GM12873 (cell line): Measurements from ENCODE around the gene PCDH18.

Experiments used
- TF ChIP-seq, protein P1 (sequence below): IDR thresholded peaks from 2 replicates; pipeline ENCODE4 v1.5.1; 2012; ENCODE audit warnings: low read depth, mild to moderate bottlenecking, moderate library complexity, low read length, control low read depth; ENCODE audit not compliant: insufficient read depth; ENCODE audit errors: missing control alignments

The PCDH18 gene

DNA sequence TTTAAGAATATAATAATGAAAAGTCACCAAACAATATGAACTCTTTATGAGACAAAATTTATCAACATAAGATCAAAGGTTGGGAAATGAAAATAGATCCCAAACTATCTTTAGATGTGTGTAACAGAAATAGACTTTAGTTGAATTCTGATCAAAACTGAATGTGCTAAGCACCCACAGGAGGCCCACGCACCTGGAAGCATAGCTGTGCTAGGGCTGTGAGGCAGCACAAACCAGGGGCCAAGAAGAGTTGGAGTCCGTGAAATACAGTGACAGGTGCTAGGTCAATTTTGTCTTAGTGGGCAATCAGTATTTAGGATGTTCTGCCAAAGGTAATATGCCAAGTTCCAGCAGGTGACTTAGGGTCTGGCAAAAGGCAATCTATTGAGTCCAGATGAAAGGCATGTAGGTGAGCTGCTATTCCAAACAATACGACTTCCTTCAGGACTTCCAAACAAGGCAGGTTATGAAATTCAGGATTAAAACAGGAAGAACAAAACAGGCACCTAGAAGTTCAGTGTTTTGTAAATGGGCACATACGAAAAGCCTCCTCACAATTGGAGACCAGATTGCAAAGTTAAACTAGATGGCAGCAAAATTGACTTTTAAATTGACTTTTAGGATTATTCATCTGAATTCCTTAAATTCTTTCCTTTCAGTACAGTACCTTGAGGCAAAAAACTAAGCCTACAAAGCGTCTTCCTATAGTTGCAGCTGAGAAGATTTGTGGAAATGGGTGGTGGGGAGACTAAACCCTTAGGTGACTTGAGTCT, 4.7 kb upstream of the PCDH18 start:
- TF ChIP-seq, protein P1, sequence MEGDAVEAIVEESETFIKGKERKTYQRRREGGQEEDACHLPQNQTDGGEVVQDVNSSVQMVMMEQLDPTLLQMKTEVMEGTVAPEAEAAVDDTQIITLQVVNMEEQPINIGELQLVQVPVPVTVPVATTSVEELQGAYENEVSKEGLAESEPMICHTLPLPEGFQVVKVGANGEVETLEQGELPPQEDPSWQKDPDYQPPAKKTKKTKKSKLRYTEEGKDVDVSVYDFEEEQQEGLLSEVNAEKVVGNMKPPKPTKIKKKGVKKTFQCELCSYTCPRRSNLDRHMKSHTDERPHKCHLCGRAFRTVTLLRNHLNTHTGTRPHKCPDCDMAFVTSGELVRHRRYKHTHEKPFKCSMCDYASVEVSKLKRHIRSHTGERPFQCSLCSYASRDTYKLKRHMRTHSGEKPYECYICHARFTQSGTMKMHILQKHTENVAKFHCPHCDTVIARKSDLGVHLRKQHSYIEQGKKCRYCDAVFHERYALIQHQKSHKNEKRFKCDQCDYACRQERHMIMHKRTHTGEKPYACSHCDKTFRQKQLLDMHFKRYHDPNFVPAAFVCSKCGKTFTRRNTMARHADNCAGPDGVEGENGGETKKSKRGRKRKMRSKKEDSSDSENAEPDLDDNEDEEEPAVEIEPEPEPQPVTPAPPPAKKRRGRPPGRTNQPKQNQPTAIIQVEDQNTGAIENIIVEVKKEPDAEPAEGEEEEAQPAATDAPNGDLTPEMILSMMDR = no peak

DNA sequence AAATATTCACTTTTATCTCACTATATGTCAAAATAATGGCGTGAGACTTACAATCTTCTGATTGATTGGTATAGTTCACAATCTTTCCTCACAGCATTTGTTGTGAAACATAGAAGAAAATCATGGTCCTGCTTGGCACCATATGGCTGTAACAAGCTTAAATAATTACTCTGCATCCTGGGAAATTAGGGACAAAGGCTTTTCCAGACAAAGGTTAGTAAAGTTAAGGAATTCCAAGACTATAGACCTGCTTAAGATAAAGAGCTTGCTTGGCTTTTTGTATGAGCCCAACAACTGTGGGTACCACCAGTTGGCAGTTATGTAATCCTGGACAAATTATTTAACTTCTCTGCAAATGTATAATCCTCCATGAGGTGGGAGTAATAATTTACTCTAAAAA, 3.4 kb upstream of the PCDH18 start:
- TF ChIP-seq, protein P1 = no peak

DNA sequence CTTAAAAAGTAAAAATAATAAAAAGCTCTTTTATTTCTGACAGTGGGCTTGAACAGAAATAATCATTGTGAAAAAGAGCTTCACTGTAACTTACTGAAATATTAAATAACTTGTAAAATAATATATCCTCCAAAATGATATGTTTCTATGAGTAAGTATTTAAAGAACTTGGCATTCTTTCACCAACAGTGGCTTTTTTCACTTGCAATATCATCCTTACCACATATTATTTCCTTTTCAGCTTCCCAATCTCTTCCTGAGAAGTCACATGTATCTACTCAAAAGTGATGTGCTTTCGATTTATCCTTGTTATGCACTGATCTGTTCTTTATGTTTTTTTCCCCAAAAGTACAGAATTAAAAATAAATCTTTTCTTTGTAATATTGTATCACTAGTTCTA, 2.2 kb upstream of the PCDH18 start:
- TF ChIP-seq, protein P1 = no peak

DNA sequence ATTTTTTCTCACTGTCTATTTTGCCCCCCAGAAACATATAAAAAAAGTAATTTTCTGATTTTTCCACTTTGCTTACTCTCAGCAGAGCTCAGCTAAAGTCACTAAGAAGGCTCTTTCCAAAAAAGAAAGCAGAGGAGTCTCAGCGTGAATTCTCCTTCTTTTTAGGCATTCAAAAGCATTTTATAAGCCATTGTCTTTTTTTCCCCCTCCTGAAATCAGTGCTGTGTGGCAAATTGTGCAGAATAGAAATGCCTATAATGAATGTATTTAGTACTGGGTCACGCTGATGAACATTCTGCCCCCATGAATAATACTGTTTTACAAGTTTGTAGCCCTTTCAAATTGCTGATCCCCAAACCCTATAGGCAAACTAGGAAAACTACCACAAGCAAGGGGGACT, 1.6 kb upstream of the PCDH18 start:
- TF ChIP-seq, protein P1 = no peak

DNA sequence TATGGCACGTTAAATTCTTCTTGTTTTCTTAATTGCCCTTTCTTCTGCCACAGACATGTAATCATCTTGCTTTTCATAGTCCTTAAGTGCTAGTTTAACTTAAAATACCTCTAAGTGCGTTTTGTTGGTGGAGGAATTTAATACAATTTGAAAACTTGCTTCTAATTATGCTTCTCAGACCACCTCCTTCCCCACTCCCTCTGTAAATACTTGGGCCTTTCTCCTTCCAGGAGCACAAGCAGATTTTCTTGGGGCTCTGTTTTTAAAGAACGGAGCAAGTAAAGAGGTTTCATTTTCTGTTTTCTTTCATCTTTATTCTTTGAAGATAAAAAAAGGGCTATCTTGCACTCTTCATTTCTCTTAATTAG, 559 bp upstream of the PCDH18 start:
- TF ChIP-seq, protein P1 = no peak

DNA sequence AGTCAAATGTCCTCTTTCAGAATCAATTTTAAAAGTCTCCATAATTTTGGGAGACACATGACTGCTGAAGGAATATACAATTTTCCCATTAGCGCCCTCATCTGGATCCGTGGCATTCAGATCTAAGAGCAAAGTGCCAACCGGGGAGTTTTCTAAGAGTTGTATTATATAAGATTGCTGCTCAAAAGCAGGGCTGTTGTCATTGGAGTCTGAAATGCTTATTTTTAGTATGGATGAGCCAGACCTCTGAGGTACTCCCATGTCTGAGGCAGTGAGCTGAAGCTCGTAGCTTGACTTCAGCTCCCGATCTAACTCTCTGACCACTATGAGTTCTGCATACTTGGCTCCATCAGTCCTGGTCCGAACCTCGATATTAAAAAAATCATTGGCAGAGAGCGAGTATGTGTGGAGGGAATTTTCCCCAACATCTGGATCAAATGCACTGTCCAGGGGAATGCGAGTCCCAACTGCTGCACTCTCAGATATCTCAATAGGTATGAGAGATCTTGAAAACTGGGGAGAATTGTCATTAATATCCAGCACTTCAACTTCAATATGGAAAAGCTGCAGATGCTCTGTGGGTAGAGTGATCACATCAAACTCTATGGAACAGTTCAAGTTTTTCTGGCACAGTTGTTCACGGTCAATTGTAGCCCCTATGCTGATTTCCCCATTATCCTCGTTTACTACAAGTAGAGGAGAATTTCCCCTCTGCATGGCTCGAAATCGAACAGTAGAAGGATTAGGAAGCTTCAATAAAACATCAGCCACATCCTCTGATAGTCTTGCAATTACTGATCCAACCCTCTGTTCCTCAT, 917 bp downstream of the PCDH18 start:
- TF ChIP-seq, protein P1 = no peak

DNA sequence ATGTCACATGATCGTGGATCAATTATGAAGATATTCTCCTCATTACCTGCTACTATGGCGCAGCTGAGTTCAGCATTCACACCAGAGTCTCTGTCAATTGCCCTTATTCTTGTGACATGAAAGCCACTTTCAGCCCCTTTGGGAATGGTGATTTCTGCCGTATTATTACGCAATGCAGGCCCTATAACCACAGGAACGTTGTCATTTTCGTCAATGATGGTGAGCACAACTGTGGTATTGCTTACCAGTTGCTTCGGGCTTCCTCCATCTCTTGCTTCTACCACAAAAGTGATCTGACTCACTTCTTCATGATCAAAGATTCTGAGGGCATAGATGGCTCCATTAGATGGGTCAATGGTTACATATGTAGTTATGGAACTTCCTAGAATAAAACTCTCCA, 2.1 kb downstream of the PCDH18 start:
- TF ChIP-seq, protein P1 = no peak
